NOMO-1 treated with DMSO at 0.1 percent for 48 hours (cell line): ENCODE measurements around the gene CNIH4.
"Not testable (repeated sequence)": the region's sequence is repeated elsewhere in the genome, so short reads cannot be mapped to it uniquely, and the experiment has no call there.

Source experiments
- DNase-seq: peaks from one replicate; lab custom pipeline; 2025; ENCODE audit not compliant: unreplicated experiment; lab: John Stamatoyannopoulos, UW

The CNIH4 gene

DNA sequence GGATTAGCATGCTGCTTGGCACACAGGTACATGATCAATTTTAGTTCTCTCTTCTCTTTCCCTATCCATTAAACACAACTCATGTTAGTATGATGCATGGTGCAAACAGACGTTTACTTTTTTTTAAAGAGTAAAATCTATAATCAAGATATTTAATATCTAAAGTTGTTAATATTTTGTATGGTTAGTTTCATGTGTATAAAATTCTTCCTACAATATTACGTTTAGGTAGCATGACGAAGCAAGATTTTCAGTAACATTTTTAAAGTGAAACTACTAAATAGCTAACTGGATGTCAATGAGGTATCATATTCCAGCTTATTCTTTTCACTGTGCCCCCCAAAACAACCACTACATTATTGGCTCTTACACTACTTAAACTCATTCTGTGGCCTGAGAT, 36.6 kb downstream of the CNIH4 start:
- no peak for DNase-seq

- DNase-seq = no peak
Measured at GRCh38 chr1:224399887-224400286, 43.2 kb downstream of the CNIH4 start.

DNA sequence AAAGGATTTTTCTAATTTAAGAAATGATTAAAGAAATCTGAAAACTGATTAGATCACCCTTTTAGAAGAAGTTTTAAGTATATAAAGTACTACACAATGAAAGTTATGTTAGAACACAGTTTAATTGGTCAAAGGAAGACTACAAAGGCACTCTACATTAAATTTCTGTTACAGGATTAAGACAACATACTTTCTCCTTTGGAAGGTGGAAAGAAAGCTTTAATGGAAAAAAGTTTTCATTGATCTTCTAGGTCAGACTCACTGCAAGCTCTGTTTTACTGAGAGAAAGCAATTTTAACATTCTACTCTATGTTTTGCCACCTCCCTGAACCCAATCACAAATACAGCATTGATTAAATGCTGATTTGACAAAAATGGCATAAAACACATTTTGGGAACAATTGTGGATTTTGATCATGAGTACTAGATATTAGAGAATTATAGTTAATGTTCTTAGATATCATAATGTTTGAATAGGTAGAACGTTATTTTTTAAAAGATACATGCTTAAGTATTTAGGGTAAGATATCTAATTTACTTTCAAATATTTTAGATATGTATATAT, 45.9 kb downstream of the CNIH4 start:
- DNase-seq = no peak

- DNase-seq = no peak
Measured at GRCh38 chr1:224404916-224405603, 48.4 kb downstream of the CNIH4 start.

- DNase-seq = no peak
Measured at GRCh38 chr1:224405604-224405970, 48.9 kb downstream of the CNIH4 start.

- DNase-seq = no peak
Measured at GRCh38 chr1:224406216-224406615, 49.5 kb downstream of the CNIH4 start.

- no peak for DNase-seq
Measured at GRCh38 chr1:224407571-224408293, 51.1 kb downstream of the CNIH4 start.

GRCh38 chr1:224408294-224408590, 51.6 kb downstream of the CNIH4 start:
- no peak for DNase-seq

- DNase-seq = no peak
Measured at GRCh38 chr1:224411766-224412165, 55.1 kb downstream of the CNIH4 start.

DNA sequence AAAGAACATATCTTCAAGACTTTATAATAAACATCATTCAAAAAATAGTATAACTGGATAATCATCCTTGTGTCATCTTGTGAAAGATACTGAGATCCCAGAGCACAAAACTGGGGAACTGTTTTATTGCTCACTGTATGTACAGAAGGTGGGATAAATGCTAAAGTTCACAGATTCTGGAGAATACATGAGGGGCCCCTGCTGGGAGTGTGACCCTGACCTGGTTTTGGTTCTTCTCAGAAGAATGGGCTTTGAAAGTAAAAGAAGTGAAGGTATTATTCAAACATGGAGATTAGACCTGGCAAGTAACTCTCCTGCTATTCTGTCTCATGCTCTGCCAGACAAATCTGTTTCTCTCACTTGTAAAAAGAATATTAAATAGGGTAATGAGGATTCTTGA, 63.4 kb downstream of the CNIH4 start:
- no peak for DNase-seq

GRCh38 chr1:224425279-224425884, 68.7 kb downstream of the CNIH4 start:
- no peak for DNase-seq

GRCh38 chr1:224426869-224427268, 70.2 kb downstream of the CNIH4 start:
- DNase-seq = not testable (repeated sequence)

DNA sequence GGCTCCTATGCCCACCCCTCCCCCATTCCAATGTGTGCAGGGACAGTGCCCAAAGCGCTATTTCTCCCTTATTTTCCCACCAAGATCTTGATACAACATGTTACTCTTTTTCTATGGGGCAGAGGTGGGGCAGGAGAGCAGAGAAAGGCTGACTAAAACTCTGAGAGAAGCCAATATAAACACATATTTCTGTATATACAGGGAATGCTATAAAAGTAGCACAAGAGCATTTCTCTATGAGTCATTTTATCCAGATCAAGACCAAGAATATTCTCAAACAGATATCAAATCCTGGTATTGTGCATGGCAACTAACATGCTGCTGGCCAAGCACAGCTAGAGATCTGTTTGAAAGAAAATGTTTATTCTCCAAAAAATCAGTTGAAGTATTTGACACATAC, 70.7 kb downstream of the CNIH4 start:
- DNase-seq = no peak

DNA sequence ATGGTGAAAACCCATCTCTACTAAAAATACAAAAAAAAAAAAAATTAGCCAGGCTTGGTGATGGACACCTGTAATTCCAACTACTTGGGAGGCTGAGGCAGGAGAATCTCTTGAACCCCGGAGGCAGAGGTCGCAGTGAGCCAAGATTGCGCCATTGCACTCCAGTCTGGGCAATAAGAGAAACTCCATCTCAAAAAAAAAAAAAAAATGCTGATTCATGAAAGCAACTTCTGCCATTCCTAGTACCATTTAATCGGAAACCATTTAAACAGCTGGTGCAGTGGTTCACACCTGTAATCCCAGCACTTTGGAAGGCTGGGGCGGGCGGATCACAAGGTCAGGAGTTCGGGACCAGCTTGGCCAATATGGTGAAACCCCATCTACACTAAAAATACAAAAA, 72.0 kb downstream of the CNIH4 start:
- DNase-seq = not testable (repeated sequence)
